Liver (tissue), 9 donors: ENCODE data around the gene FZR1. TPM values are rescaled to one million over a fixed set of nuclear protein-coding genes. Genes with fewer than 3 reads are reported as not detected.
A peak's percentile ranks its signal among the peaks of the same experiment; 100 is the strongest.

ENCODE experiments used
- DNase-seq: peaks from one replicate; pipeline ENCODE4 v3.0.0-alpha.2; 2017; ENCODE audit warnings: low spot score
- H3K27ac ChIP-seq, 2 donors: one replicate each; pipeline ENCODE4 v1.7.0; 2013; ENCODE audit warnings: inconsistent platforms in 2 of 2, low read length in 2 of 2, control low read depth in 1 of 2, low read depth in 1 of 2, mild to moderate bottlenecking in 1 of 2
- H3K27me3 ChIP-seq, 4 donors: one replicate each; pipeline versions ENCODE4 v1.6.1 to v1.7.0; 2013; ENCODE audit warnings: low read length in 3 of 4, inconsistent platforms in 1 of 4, mild to moderate bottlenecking in 1 of 4, moderate library complexity in 1 of 4; ENCODE audit not compliant: control insufficient read depth in 4 of 4, insufficient read depth in 4 of 4
- H3K36me3 ChIP-seq, 4 donors: one replicate each; pipeline versions ENCODE4 v1.6.1 to v1.7.0; 2013; ENCODE audit warnings: low read length in 3 of 4, mild to moderate bottlenecking in 3 of 4, low read depth in 1 of 4, moderate library complexity in 1 of 4; ENCODE audit not compliant: control insufficient read depth in 4 of 4, insufficient read depth in 3 of 4
- H3K4me1 ChIP-seq, 4 donors: one replicate each; pipeline versions ENCODE4 v1.6.1 to v1.7.0; 2013; ENCODE audit warnings: low read length in 3 of 4, mild to moderate bottlenecking in 3 of 4, moderate library complexity in 1 of 4; ENCODE audit not compliant: control insufficient read depth in 4 of 4, insufficient read depth in 4 of 4
- H3K4me3 ChIP-seq, 3 donors: one replicate each; pipeline versions ENCODE4 v1.6.1 to v1.7.0; 2013; ENCODE audit warnings: low read length in 3 of 3, control low read depth in 1 of 3, low read depth in 1 of 3, mild to moderate bottlenecking in 1 of 3
- H3K9ac ChIP-seq, 2 donors: one replicate each; pipeline ENCODE4 v1.7.0; 2013; ENCODE audit warnings: low read length in 2 of 2, mild to moderate bottlenecking in 2 of 2, moderate library complexity in 2 of 2, control low read depth in 1 of 2, low read depth in 1 of 2
- H3K9me3 ChIP-seq, 4 donors: one replicate each; pipeline versions ENCODE4 v1.6.1 to v1.7.0; 2013; ENCODE audit warnings: low read length in 3 of 4; ENCODE audit not compliant: control insufficient read depth in 4 of 4
- FOXA1 ChIP-seq: IDR thresholded peaks from 2 replicates; pipeline ENCODE4 v1.6.1; 2016; ENCODE audit warnings: antibody characterized with exemption
- FOXA2 ChIP-seq: IDR thresholded peaks from 2 replicates; pipeline ENCODE4 v1.6.1; 2016; ENCODE audit warnings: antibody characterized with exemption
- JUND ChIP-seq, 2 donors: IDR thresholded peaks; 2 replicates each; pipeline ENCODE4 v1.6.1; 2016; ENCODE audit warnings: antibody characterized with exemption in 2 of 2
- NR2F2 ChIP-seq: IDR thresholded peaks from 2 replicates; pipeline ENCODE4 v1.6.1; 2016; ENCODE audit warnings: antibody characterized with exemption
- RXRA ChIP-seq, 2 donors: IDR thresholded peaks; 2 replicates each; pipeline ENCODE4 v1.6.1; 2017 to 2018; ENCODE audit warnings: antibody characterized with exemption in 2 of 2, mild to moderate bottlenecking in 1 of 2
- SP1 ChIP-seq: IDR thresholded peaks from 2 replicates; pipeline ENCODE4 v1.6.1; 2018; ENCODE audit warnings: antibody characterized with exemption, mild to moderate bottlenecking
- TAF1 ChIP-seq: conservative IDR thresholded peaks from 2 replicates; pipeline ENCODE4 v1.6.1; 2016; ENCODE audit warnings: antibody characterized with exemption, mild to moderate bottlenecking
- YY1 ChIP-seq: IDR thresholded peaks from 2 replicates; pipeline ENCODE4 v1.6.1; 2016; ENCODE audit warnings: antibody characterized with exemption, mild to moderate bottlenecking
- WGBS: extraction: QIAGEN DNeasy Blood & Tissue Kit; methylation state at CpG from one replicate; pipeline ENCODE4 v1.1.7; 2013; 5-methylcytosine and 5-hydroxymethylcytosine counted together
- polyA plus RNA-seq, 2 donors: library from polyadenylated mRNA; stranded (reverse) in 1 of 2; unstranded in 1 of 2; fragments of 200-250 nt in 1 of 2; fragments of >200 nt in 1 of 2; fragmentation: Nextera tagmentation in 1 of 2; extraction: Ambion mirVana in 1 of 2; gene quantifications; one replicate each; pipeline versions ENCODE4 v1.2.1 to v1.2.3, GENCODE V29; 2013 to 2015
- total RNA-seq, 2 donors: library from RNA; depleted of rRNA; stranded (reverse); fragments of >200 nt; gene quantifications; one replicate each; pipeline ENCODE4 v1.2.3, GENCODE V29; 2014
- TF ChIP-seq, protein P1 (sequence below): fragments of 150-350 bp; IDR thresholded peaks from 2 replicates; pipeline ENCODE4 v1.5.1; 2017; ENCODE audit warnings: improper control_type of control experiment, low read depth, low read length; ENCODE audit not compliant: missing input control
- TF ChIP-seq, protein P2 (sequence below): IDR thresholded peaks from 2 replicates; pipeline ENCODE4 v1.6.1; 2016; ENCODE audit warnings: antibody characterized with exemption
- TF ChIP-seq, protein P3 (sequence below): IDR thresholded peaks from 2 replicates; pipeline ENCODE4 v1.6.1; 2016; ENCODE audit warnings: antibody characterized with exemption, mild to moderate bottlenecking
- donor health status: healthy.
- donor health status: healthy.
- donor health status: healthy.
- donor health status: healthy.
- donor health status: healthy.

Gene FZR1
- total and polyA plus RNA-seq, 4 donors, result 17.0 to 27.3 (median 20.3) TPM

DNA sequence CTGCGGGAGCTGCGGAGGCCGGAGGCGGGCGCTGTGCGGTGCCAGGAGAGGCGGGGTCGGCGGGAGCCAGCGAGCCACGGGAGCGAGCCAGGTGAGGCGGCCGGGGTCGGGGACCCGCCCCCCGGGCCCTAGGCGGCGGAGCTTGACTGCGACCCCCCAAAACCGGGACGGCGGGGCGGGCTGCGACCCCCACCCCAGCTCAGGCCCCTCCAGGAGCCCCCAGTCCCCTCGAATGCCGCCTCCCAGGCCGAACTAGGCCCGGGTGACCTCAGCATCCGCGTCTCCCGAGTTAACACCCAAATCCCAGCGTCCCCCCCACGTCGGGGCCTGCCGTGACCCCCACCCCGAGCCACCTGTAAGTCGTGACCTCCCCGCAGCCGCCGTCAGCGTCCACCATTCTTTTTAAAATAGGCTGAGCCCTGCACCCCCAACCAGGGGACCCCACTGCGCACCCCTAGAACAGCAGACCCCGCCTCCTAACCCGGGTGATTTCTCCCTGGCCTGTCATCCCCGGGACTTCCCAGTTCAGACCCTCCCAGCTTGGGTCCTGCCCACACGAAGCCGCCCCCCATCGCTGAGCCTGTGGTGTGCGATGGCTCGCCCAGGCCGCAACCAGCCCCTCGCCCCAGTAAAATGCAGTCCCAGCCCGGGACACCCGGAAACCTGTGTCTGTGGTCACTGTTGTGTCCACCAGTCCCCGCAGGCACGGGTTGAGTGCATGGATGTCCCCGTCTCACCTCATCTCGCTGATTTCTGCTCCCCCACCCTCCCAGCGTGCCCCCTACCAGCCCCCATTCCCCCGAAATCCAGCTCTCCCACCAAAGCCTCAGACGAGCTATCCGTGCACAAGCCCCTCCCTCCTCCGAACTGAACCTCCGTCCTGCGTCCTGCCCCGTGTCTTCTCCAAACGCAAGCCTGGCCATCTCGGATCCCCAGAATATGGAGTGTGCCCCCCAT lies 551 bp downstream of the FZR1 start:
- TF ChIP-seq YY1, result no peak
- peak in 1 of 2 donors; percentile 4 for TF ChIP-seq RXRA (IDR thresholded peaks at IDR 0.05)
- no peaks in the 10 kb centered on the region for H3K36me3 ChIP-seq
- under 1% methylated on average over 69 of the region's 69 CpGs for WGBS

DNA sequence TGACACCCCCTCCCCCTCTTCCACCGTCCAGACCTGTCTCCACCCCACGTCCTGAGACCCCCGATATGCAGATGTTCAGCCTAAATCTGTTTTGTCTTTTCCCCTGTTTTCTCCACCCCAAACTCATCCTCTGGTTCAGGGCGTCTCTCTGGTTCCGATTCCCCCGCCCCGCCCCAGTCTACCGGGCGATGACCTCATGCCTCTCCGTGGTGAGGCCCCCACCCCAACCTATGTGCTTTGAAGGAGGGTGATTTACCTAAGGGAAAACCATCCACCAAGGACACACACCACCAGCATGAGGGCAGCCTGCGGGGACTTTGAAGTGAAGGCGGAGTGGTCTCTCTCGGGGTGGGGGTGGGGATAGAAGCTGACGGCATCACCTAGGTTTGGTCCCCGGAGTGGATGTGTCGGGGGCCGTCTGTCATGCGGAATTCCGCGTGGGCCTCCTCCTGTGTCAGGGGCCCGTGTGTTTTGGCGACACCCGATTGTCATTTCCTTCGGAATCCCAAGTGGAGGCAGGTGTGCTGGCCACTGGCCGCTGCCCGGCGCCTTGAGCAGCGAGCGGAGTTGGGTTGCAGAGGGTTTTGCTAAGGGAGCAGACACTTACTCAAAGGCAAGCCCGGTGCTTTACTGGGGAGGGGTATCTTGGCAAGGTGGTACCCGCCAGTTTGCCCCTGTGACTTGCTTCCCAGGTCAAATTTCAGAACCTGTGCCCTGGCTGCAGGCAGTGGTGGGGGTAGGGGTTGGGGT lies 1.4 kb downstream of the FZR1 start:
- H3K4me1 ChIP-seq, result peaks cover 13 to 64% (median 48%) of the 10 kb centered on the region in 4 donors
- peak; percentile 57 for DNase-seq

More for the DNA sequence above, 551 bp downstream of the FZR1 start:
- Histone ChIP-seq H3K27me3 (no peaks in the 10 kb centered on the region), H3K4me3 (peak overlapping the region; percentile 70 to 90 (median 77)), H3K9ac (peak overlapping the region; percentile 65 to 80), H3K27ac (peak overlapping the region; percentile 81 to 83), H3K4me1 (peaks cover 9 to 55% (median 39%) of the 10 kb centered on the region in 4 donors), H3K9me3 (no peaks in the 10 kb centered on the region)
- peak; percentile 52 for DNase-seq

More for the DNA sequence above, 1.4 kb downstream of the FZR1 start:
- H3K9ac ChIP-seq, result peak overlapping the region; percentile 65 to 80
- TF ChIP-seq JUND (IDR thresholded peaks at IDR 0.05), result peak in 1 of 2 donors; percentile 22
- TF ChIP-seq, protein P1, sequence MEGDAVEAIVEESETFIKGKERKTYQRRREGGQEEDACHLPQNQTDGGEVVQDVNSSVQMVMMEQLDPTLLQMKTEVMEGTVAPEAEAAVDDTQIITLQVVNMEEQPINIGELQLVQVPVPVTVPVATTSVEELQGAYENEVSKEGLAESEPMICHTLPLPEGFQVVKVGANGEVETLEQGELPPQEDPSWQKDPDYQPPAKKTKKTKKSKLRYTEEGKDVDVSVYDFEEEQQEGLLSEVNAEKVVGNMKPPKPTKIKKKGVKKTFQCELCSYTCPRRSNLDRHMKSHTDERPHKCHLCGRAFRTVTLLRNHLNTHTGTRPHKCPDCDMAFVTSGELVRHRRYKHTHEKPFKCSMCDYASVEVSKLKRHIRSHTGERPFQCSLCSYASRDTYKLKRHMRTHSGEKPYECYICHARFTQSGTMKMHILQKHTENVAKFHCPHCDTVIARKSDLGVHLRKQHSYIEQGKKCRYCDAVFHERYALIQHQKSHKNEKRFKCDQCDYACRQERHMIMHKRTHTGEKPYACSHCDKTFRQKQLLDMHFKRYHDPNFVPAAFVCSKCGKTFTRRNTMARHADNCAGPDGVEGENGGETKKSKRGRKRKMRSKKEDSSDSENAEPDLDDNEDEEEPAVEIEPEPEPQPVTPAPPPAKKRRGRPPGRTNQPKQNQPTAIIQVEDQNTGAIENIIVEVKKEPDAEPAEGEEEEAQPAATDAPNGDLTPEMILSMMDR, result no peak
- no peak for TF ChIP-seq NR2F2
- TF ChIP-seq FOXA1, result no peak
- TF ChIP-seq SP1, result no peak
- TF ChIP-seq FOXA2, result no peak
- no peak for TF ChIP-seq TAF1
- TF ChIP-seq, protein P2, sequence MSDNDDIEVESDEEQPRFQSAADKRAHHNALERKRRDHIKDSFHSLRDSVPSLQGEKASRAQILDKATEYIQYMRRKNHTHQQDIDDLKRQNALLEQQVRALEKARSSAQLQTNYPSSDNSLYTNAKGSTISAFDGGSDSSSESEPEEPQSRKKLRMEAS, result no peak
- no peak for TF ChIP-seq RXRA (IDR thresholded peaks at IDR 0.05)
- TF ChIP-seq, protein P3, sequence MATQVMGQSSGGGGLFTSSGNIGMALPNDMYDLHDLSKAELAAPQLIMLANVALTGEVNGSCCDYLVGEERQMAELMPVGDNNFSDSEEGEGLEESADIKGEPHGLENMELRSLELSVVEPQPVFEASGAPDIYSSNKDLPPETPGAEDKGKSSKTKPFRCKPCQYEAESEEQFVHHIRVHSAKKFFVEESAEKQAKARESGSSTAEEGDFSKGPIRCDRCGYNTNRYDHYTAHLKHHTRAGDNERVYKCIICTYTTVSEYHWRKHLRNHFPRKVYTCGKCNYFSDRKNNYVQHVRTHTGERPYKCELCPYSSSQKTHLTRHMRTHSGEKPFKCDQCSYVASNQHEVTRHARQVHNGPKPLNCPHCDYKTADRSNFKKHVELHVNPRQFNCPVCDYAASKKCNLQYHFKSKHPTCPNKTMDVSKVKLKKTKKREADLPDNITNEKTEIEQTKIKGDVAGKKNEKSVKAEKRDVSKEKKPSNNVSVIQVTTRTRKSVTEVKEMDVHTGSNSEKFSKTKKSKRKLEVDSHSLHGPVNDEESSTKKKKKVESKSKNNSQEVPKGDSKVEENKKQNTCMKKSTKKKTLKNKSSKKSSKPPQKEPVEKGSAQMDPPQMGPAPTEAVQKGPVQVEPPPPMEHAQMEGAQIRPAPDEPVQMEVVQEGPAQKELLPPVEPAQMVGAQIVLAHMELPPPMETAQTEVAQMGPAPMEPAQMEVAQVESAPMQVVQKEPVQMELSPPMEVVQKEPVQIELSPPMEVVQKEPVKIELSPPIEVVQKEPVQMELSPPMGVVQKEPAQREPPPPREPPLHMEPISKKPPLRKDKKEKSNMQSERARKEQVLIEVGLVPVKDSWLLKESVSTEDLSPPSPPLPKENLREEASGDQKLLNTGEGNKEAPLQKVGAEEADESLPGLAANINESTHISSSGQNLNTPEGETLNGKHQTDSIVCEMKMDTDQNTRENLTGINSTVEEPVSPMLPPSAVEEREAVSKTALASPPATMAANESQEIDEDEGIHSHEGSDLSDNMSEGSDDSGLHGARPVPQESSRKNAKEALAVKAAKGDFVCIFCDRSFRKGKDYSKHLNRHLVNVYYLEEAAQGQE, result peak; percentile 23
- 18% methylated on average over 31 of the region's 31 CpGs for WGBS
- H3K36me3 ChIP-seq, result no peaks in the 10 kb centered on the region
- H3K27ac ChIP-seq, result peak overlapping the region; percentile 81 to 83
- H3K4me3 ChIP-seq, result peak overlapping the region; percentile 70 to 90 (median 77)
- H3K27me3 ChIP-seq, result no peaks in the 10 kb centered on the region
- H3K9me3 ChIP-seq, result no peaks in the 10 kb centered on the region
